Colonic mucosa (tissue), 4 donors: ENCODE results near the gene CALCOCO1. TPM values are rescaled to one million over a fixed set of nuclear protein-coding genes. Genes with fewer than 3 reads are reported as not detected.

Source experiments
- DNase-seq: peaks from one replicate; pipeline ENCODE4 v3.0.0-alpha.2; 2020
- H3K27ac ChIP-seq: fragments of 200-600 bp; one replicate; pipeline ENCODE4 v1.8.0; 2021
- H3K27me3 ChIP-seq: fragments of 200-600 bp; one replicate; pipeline ENCODE4 v1.8.0; 2021
- H3K36me3 ChIP-seq: fragments of 200-600 bp; one replicate; pipeline ENCODE4 v1.8.0; 2021
- H3K4me1 ChIP-seq: fragments of 200-600 bp; one replicate; pipeline ENCODE4 v1.8.0; 2021; ENCODE audit warnings: mild to moderate bottlenecking
- H3K4me3 ChIP-seq: fragments of 200-600 bp; one replicate; pipeline ENCODE4 v1.8.0; 2021
- H3K9ac ChIP-seq, 2 donors: one replicate each; pipeline ENCODE4 v1.7.0; 2013; ENCODE audit warnings: control low read depth in 2 of 2, low read depth in 2 of 2, low read length in 2 of 2
- H3K9me3 ChIP-seq: fragments of 200-600 bp; one replicate; pipeline ENCODE4 v1.8.0; 2021
- intact Hi-C: fragments of 100-400 bp; cut with DNase I; formaldehyde crosslinking; loops from one replicate; pipeline ENCODE4 v1.14.1; 2022
- total RNA-seq, 2 donors: library from RNA; stranded (reverse); fragmentation: NEBNext Ultra II Directional in 1 of 2; extraction: Animal tissue kit (Norgen Biotek cat#: 25700) in 1 of 2; gene quantifications; one replicate each; pipeline ENCODE4 v1.2.1, GENCODE V29; 2021
- TF ChIP-seq, protein P1 (sequence below): fragments of 200-600 bp; IDR thresholded peaks from one replicate; pipeline ENCODE4 v1.8.0; 2022; ENCODE audit warnings: antibody characterized with exemption, mild to moderate bottlenecking
- donor health status: healthy.
- donor health status: DM: no; HTN: no; CAD: no.
- donor health status: DM: no; HTN: no; CAD: no.

CALCOCO1 gene
- total RNA-seq, 2 donors from 2014 or later: 36.0 to 64.5 TPM

DNA sequence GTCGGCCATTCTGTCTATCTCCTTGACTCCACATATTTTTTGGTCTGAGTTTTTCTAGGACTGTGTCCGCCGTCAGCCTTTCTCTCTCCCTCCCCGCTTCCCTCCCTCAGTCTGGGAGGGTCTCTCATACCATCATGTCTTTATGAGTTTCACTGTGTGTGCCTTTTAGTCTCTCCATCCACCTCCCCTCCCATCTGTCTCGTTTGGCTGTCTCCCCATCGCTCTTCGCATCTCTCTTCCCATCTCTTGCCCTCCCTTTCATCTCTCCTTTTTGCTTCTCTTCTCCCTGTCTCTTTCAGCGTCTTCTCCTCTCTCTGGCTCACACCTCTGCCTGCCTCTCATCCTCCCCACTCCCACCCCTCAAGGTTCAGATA, 31.5 kb upstream of the CALCOCO1 start:
- DNase-seq: no peak
- Histone ChIP-seq H3K9ac (no peak overlapping the region), H3K36me3 (no peaks in the 10 kb centered on the region), H3K4me3 (no peak overlapping the region), H3K27me3 (peaks cover 7% of the 10 kb centered on the region), H3K27ac (no peak overlapping the region), H3K4me1 (no peaks in the 10 kb centered on the region), H3K9me3 (no peaks in the 10 kb centered on the region)
- intact Hi-C loops: no loop called here
- TF ChIP-seq, protein P1, sequence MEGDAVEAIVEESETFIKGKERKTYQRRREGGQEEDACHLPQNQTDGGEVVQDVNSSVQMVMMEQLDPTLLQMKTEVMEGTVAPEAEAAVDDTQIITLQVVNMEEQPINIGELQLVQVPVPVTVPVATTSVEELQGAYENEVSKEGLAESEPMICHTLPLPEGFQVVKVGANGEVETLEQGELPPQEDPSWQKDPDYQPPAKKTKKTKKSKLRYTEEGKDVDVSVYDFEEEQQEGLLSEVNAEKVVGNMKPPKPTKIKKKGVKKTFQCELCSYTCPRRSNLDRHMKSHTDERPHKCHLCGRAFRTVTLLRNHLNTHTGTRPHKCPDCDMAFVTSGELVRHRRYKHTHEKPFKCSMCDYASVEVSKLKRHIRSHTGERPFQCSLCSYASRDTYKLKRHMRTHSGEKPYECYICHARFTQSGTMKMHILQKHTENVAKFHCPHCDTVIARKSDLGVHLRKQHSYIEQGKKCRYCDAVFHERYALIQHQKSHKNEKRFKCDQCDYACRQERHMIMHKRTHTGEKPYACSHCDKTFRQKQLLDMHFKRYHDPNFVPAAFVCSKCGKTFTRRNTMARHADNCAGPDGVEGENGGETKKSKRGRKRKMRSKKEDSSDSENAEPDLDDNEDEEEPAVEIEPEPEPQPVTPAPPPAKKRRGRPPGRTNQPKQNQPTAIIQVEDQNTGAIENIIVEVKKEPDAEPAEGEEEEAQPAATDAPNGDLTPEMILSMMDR: no peak

DNA sequence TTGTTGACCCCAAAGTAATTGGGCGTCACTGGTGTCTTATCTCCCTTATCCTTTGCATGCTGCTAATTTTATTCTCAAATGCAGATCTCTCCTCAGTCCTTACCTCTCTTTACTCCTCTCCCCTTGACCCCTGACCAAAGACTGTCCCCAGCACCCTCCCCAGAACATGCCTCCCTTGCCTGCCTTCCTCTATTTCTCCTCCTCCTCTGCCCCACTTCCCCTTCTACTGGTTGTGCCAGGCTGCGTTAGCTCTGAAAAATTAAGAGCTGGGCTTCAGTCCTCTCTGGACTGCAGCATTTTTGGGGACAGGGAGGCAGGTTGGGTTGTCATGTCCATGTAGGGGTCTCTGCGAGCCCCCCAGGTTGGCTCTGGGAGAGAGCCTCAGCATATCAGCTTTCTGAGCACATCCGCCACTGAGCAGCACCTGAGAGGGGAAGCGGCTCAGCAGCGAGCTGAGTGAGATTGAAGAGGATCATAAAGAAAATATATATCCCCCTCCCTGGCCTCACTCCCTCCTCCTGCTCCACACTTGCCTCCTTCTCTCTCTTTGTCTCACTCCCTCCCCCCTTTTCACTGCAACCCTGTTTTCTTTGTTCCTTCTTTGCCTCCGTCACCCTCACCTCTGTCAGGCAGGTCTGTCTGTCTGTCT, 31.0 kb upstream of the CALCOCO1 start:
- Histone ChIP-seq H3K4me1 (no peaks in the 10 kb centered on the region), H3K27me3 (peaks cover 7% of the 10 kb centered on the region), H3K9me3 (no peaks in the 10 kb centered on the region), H3K9ac (no peak overlapping the region), H3K27ac (no peak overlapping the region), H3K4me3 (no peak overlapping the region), H3K36me3 (no peaks in the 10 kb centered on the region)
- TF ChIP-seq, protein P1: no peak
- intact Hi-C loops: no loop called here
- DNase-seq: no peak

DNA sequence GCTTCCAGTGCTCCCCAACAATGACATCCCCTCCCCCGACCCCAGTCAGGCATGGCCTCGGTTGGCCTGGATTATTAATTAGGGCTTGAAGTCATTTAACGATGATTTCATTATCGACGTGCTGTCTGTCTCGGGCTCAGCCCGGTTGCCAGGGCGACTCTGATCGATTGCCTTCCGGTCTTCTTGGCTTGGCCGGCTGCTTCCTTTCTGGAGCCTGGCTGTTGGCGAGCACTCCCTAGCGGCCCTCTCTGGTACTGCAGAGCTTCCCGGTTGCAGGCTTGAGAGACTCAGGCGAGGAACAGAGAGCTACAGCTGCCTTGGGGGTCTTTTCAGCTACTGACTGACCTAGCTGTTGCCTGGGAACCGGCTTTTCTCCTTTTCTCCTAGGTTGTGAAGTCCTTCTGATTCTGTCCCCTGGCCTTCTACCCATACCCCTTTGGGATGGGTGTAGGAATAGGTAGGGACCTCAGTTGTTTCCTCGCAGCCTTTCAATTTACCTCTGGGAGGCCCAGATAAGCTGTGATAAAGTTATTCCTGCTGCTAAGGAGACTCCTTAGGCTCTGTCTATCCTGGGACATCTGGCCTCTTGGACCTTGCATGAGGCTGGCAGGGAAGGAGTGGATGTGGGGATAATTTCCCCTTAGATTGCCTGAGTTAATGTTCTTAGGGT, 30.0 kb upstream of the CALCOCO1 start:
- H3K9me3 ChIP-seq: no peaks in the 10 kb centered on the region
- H3K4me3 ChIP-seq: no peak overlapping the region
- no peak overlapping the region for H3K9ac ChIP-seq
- peaks cover 7% of the 10 kb centered on the region for H3K27me3 ChIP-seq
- H3K27ac ChIP-seq: no peak overlapping the region
- TF ChIP-seq, protein P1: peak; percentile 91
- no peaks in the 10 kb centered on the region for H3K4me1 ChIP-seq
- DNase-seq: peak; percentile 80
- no peaks in the 10 kb centered on the region for H3K36me3 ChIP-seq
- intact Hi-C loops: no loop called here

DNA sequence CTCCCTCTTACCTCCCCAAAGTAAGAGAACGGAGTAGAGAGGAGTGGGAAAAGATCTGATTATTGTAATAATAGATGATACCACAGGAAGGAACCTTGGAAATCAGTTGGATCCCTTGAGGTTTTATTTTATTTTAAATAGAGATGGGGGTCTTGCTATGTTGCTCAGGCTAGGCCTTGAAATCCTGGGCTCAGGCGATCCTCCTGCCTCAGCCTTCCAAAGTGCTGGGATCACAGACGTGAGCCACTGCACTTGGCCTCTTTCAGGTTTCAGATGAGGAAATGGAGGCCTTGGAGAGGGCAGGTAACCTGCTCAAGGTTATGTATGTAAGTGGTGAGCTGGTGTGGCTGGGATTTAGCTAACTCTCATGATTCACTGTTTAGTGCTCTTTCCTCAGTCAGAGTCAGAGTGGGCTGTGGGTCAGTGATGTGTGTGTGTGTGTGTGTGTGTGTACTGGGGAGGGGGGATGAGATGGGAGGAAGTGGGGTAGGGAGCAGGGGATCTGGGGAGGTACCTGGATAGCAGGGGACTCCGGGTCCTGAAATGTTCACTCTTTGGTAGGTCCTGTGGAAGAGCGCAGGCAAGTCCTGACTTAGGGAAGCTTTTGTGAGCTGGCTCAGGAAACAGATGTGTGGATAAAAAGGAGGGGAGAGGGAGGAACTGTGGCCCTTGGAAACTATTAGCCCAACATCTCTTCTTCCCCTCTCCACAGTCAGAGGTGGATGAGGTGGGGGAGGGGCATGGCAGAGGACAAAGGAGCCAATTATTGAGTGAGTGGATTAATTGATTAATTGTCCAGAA, 29.2 kb upstream of the CALCOCO1 start:
- intact Hi-C loops: no loop called here
- Histone ChIP-seq H3K4me1 (no peaks in the 10 kb centered on the region), H3K4me3 (no peak overlapping the region), H3K27ac (no peak overlapping the region), H3K36me3 (no peaks in the 10 kb centered on the region), H3K9me3 (no peaks in the 10 kb centered on the region), H3K27me3 (peaks cover 15% of the 10 kb centered on the region), H3K9ac (no peak overlapping the region)
- no peak for DNase-seq
- TF ChIP-seq, protein P1: no peak

DNA sequence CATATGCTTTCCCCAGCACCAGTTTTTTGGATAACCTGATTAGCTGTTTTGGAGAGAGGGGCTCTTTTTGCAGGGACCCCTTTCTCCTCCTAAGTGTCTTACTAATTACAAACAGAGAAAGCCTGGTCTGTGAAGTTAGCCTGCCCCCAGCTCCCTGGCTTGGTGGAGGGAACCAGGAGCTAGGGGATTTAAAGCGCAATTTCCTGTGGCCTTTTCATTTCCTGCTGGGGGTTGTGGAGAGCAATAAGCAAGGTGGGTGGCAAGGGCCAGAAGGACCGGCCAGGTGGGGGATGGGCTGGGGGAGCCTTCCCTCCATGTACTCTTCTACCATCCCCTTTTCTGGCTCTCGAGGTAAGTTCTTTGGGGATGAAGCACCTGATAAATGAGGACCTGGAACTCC, 28.6 kb upstream of the CALCOCO1 start:
- Histone ChIP-seq H3K27ac (no peak overlapping the region), H3K9ac (no peak overlapping the region), H3K4me1 (peaks cover 6% of the 10 kb centered on the region), H3K9me3 (no peaks in the 10 kb centered on the region), H3K27me3 (peaks cover 21% of the 10 kb centered on the region), H3K36me3 (no peaks in the 10 kb centered on the region), H3K4me3 (no peak overlapping the region)
- DNase-seq: no peak
- intact Hi-C loops: no loop called here
- TF ChIP-seq, protein P1: no peak
